ENCODE measurements around the gene SLC22A7.

- no peak for TF ChIP-seq POLR2A (IDR thresholded peaks at IDR 0.05)
- TF ChIP-seq CTCF (IDR thresholded peaks at IDR 0.05) = no peak
- no peak for TF ChIP-seq EP300 (IDR thresholded peaks at IDR 0.05)
These were observed 4.1 kb downstream of the SLC22A7 start for GRCh38 chr6:43302126-43302525.

Measured in sigmoid colon (tissue), 4 donors.